Thyroid gland (tissue), 4 donors: ENCODE measurements around the gene CCDC188. TPM values are rescaled to one million over a fixed set of nuclear protein-coding genes. Genes with fewer than 3 reads are reported as not detected.

Source experiments
- DNase-seq, 2 donors: peaks; one replicate each; pipeline ENCODE4 v3.0.0-alpha.2; 2019
- H3K27ac ChIP-seq, 3 donors: fragments of 200-600 bp; sonication (generic); 1 replicate in 2 of 3; 2 replicates in 1 of 3; pipeline ENCODE4 v1.5.1; 2016 to 2019; ENCODE audit warnings: mild to moderate bottlenecking in 1 of 3, moderate library complexity in 1 of 3
- H3K27me3 ChIP-seq: fragments of 200-600 bp; sonication (generic); one replicate; pipeline ENCODE4 v1.5.1; 2019
- H3K36me3 ChIP-seq, 2 donors: fragments of 200-600 bp; sonication (generic); one replicate each; pipeline ENCODE4 v1.5.1; 2016 to 2019
- H3K4me1 ChIP-seq, 2 donors: fragments of 200-600 bp; sonication (generic); one replicate each; pipeline ENCODE4 v1.5.1; 2017 to 2019
- H3K4me3 ChIP-seq, 3 donors: fragments of 200-600 bp; sonication (generic); replicated peaks in 1 of 3; 1 replicate in 2 of 3; 2 replicates in 1 of 3; pipeline ENCODE4 v1.5.1; 2016; ENCODE audit warnings: mild to moderate bottlenecking in 1 of 3
- H3K9me3 ChIP-seq: fragments of 200-600 bp; sonication (generic); one replicate; pipeline ENCODE4 v1.5.1; 2017
- CTCF ChIP-seq, 6 experiments: fragments of 200-600 bp in 3 of 6; fragments of 450-650 bp in 3 of 6; sonication (generic) in 3 of 6; IDR thresholded peaks; one replicate each; pipeline ENCODE4 v1.5.1; 2016 to 2019; ENCODE audit warnings: antibody characterized with exemption in 6 of 6, mild to moderate bottlenecking in 2 of 6, inconsistent platforms in 1 of 6, moderate library complexity in 1 of 6
- POLR2A ChIP-seq, 2 donors: fragments of 450-650 bp; IDR thresholded peaks; one replicate each; pipeline ENCODE4 v1.6.1; 2017; ENCODE audit warnings: antibody characterized with exemption in 2 of 2, mild to moderate bottlenecking in 2 of 2, moderate library complexity in 1 of 2
- WGBS, 2 donors: methylation state at CpG; one replicate each; pipeline ENCODE4 v1.1.5; 2017; 5-methylcytosine and 5-hydroxymethylcytosine counted together
- intact Hi-C: fragments of 100-400 bp; cut with DNase I; formaldehyde crosslinking; loops from one replicate; pipeline ENCODE4 v1.15.1; 2023
- total RNA-seq, 4 donors: library from RNA; depleted of rRNA; stranded (reverse); fragments of >200 nt; gene quantifications; one replicate each; pipeline ENCODE4 v1.2.3, GENCODE V29; 2016

Gene CCDC188
- total RNA-seq, 4 donors from 2014 or later, result 0.39 to 2.1 TPM; not detected in 2

- Histone ChIP-seq H3K4me3 (no peak overlapping the region), H3K36me3 (peaks cover 0 to 5% of the 10 kb centered on the region in 2 donors), H3K4me1 (peaks cover 0 to 18% of the 10 kb centered on the region in 2 donors), H3K27me3 (no peaks in the 10 kb centered on the region), H3K9me3 (no peaks in the 10 kb centered on the region), H3K27ac (no peak overlapping the region)
- 84 to 87% methylated on average over 5 to 12 of the region's 22 CpGs for WGBS, 2 donors
- no peak for TF ChIP-seq CTCF (IDR thresholded peaks at IDR 0.05)
- no peak for TF ChIP-seq POLR2A (IDR thresholded peaks at IDR 0.05)
- intact Hi-C loops, result no loop called here
- DNase-seq, result no peak
These were observed 9.4 kb downstream of the CCDC188 start for GRCh38 chr22:20141186-20142077.

- TF ChIP-seq POLR2A (IDR thresholded peaks at IDR 0.05) (no peak), CTCF (IDR thresholded peaks at IDR 0.05) (no peak)
- no peak for DNase-seq
- 90 to 99% methylated on average over 7 to 8 of the region's 17 CpGs for WGBS, 2 donors
These were observed 10.3 kb downstream of the CCDC188 start for GRCh38 chr22:20140521-20140964.

GRCh38 chr22:20140107-20140445 lies 10.8 kb downstream of the CCDC188 start:
- no peak for DNase-seq
- Histone ChIP-seq H3K4me3 (no peak overlapping the region), H3K9me3 (no peaks in the 10 kb centered on the region), H3K27me3 (no peaks in the 10 kb centered on the region), H3K4me1 (peaks cover 0 to 32% of the 10 kb centered on the region in 2 donors), H3K36me3 (peaks cover 0 to 5% of the 10 kb centered on the region in 2 donors), H3K27ac (no peak overlapping the region)
- 100% methylated on average over 3 of the region's 11 CpGs; no CpG with 5 or more reads in 1 of the 2 donors for WGBS, 2 donors
- TF ChIP-seq POLR2A (IDR thresholded peaks at IDR 0.05) (no peak), CTCF (IDR thresholded peaks at IDR 0.05) (no peak)
- intact Hi-C loops, result no loop called here

More at GRCh38 chr22:20140521-20140964, 10.3 kb downstream of the CCDC188 start:
- H3K9me3 ChIP-seq, result no peaks in the 10 kb centered on the region
- H3K27ac ChIP-seq, result no peak overlapping the region
- intact Hi-C loops, result no loop called here
- peaks cover 0 to 5% of the 10 kb centered on the region in 2 donors for H3K36me3 ChIP-seq
- no peaks in the 10 kb centered on the region for H3K27me3 ChIP-seq
- H3K4me1 ChIP-seq, result peaks cover 0 to 27% of the 10 kb centered on the region in 2 donors
- H3K4me3 ChIP-seq, result no peak overlapping the region

- Histone ChIP-seq H3K27me3 (no peaks in the 10 kb centered on the region), H3K4me1 (peaks cover 0 to 37% of the 10 kb centered on the region in 2 donors), H3K27ac (no peak overlapping the region), H3K4me3 (no peak overlapping the region), H3K36me3 (peaks cover 0 to 5% of the 10 kb centered on the region in 2 donors), H3K9me3 (no peaks in the 10 kb centered on the region)
- no peak for DNase-seq
- 93 to 97% methylated on average over 24 to 30 of the region's 36 CpGs for WGBS, 2 donors
- TF ChIP-seq CTCF (IDR thresholded peaks at IDR 0.05) (no peak), POLR2A (IDR thresholded peaks at IDR 0.05) (no peak)
- intact Hi-C loops, result no loop called here
These were observed 11.3 kb downstream of the CCDC188 start for GRCh38 chr22:20139391-20140106.
